Activated naive CD4-positive, alpha-beta T cell treated with anti-CD3 and anti-CD28 coated beads, Interleukin-2, amount 50 U/mL, for 24 hours (primary cell): ENCODE results near the gene BOK.

Source experiments
- H3K27ac Mint-ChIP-seq: one replicate; pipeline ENCODE4 v1.8.0; 2021; ENCODE audit warnings: mild to moderate bottlenecking, mixed read lengths
- H3K27me3 Mint-ChIP-seq: one replicate; pipeline ENCODE4 v1.8.0; 2021; ENCODE audit warnings: mixed read lengths
- H3K36me3 Mint-ChIP-seq: one replicate; pipeline ENCODE4 v1.8.0; 2021; ENCODE audit warnings: mixed read lengths
- H3K4me1 Mint-ChIP-seq: one replicate; pipeline ENCODE4 v1.8.0; 2021; ENCODE audit warnings: mixed read lengths
- H3K4me3 Mint-ChIP-seq: one replicate; pipeline ENCODE4 v1.8.0; 2021; ENCODE audit warnings: mild to moderate bottlenecking, mixed read lengths
- H3K9me3 Mint-ChIP-seq: one replicate; pipeline ENCODE4 v1.8.0; 2021; ENCODE audit warnings: mixed read lengths

Gene BOK

DNA sequence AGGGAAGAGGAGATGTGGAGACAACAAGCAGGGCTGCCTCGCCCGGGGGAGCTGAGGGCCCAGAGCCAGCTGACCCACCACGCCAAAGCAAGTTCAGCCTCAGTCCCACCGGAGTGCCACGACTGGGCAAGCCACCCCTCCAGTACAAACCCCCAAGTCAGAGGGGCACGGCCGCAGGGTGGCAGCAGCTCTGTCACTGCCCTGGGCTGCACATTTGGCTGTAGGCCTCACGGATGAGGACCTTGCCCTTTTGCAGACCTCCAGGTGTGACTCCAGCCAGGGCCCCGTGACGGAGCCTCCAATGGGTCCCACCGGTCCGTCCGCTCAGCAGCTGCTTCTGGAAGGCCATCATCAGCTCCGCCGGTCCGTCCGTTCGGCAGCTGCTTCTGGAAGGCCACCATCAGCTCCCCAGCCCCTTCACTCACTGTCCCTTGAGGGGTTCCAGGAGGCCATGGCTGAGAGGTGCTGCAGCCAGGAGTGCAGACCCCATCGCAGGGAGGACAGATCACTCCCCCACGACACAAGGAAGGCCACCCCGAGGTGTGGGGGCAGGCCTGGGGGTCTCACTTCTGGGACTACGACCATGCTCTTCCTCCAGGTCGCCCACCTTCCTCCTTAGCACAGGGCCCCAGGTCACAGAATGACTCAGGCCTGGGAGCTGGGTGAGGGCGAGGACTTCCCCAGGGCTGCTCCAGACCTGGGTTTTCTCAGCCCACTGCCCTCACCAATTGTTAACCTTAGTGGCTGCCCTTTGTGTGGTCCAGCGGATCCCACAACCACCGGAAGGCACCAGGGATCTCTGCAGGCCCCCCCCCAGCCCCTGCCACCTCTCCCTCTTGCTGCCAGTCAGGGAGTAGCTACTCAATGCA lies 25.6 kb upstream of the BOK start:
- Mint-ChIP-seq H3K4me1 (no peaks in the 10 kb centered on the region), H3K4me3 (no peak overlapping the region), H3K27me3 (no peaks in the 10 kb centered on the region), H3K9me3 (no peaks in the 10 kb centered on the region), H3K27ac (no peak overlapping the region), H3K36me3 (no peaks in the 10 kb centered on the region)

DNA sequence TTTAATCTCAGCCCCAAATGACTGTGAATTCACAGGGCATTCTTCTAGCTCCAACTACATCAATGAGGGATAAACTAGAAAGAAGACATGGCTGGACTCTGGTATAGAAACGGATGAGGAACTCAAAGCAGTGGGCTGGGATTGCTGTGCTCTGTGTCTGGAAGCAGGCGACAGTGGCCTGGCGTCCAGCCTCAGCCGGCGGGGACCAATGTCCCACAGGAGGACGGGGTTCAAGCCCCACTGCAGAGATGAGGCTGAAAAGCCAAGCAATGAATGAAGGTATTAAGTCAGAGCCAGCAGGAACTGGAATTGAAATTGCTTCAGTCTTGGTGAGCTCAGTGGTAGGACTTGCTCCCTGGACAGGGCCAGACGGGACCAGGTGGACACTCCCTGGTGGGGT lies 24.3 kb upstream of the BOK start:
- Mint-ChIP-seq H3K4me3 (no peak overlapping the region), H3K36me3 (no peaks in the 10 kb centered on the region), H3K27ac (no peak overlapping the region)

GRCh38 chr2:241534701-241535375 lies 23.7 kb upstream of the BOK start:
- no peak overlapping the region for H3K4me3 Mint-ChIP-seq
- H3K27ac Mint-ChIP-seq: no peak overlapping the region
- peaks cover 4% of the 10 kb centered on the region for H3K27me3 Mint-ChIP-seq
- H3K36me3 Mint-ChIP-seq: no peaks in the 10 kb centered on the region
- H3K9me3 Mint-ChIP-seq: no peaks in the 10 kb centered on the region
- no peaks in the 10 kb centered on the region for H3K4me1 Mint-ChIP-seq

More for the DNA sequence above, 24.3 kb upstream of the BOK start:
- Mint-ChIP-seq H3K4me1 (no peaks in the 10 kb centered on the region), H3K27me3 (peaks cover 4% of the 10 kb centered on the region), H3K9me3 (no peaks in the 10 kb centered on the region)

DNA sequence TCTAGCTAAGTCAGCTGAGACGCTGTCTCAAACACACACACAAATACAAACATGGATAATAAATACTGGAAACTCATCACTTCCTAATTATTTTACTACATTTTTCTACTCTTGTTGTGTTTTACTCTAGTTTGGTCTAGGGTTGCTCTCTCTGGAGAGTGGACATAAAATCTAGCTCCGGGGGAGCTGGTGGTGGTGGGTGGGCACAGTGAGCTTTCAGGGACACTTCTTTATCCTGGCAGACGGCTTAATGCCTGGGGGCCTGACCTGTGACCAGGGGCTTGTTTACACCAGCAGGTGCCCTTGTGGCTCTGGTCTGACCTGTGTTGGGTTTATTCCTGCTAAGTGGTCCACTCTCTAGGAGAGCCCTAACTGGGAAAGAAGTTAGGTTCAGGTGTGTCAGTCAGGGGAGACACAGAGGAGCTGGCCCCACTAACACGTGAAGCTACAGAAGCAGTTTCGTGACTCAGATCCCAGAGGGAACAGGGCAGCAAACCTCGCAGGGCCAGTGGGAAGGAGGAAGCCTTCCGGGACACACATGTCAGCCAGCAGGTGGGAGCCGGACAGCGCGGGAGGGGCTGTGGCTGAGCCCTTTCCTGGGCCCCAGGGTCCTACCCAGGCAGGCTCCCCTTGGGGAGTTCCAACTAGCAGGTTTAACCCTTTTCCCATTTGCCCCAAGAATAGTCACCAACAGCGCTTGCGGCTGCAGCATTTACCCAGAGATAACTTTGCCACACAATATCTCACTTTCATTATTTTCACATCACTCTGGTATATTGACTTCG lies 22.5 kb upstream of the BOK start:
- Mint-ChIP-seq H3K4me3 (no peak overlapping the region), H3K27ac (no peak overlapping the region), H3K36me3 (no peaks in the 10 kb centered on the region), H3K27me3 (peaks cover 7% of the 10 kb centered on the region), H3K4me1 (peaks cover 4% of the 10 kb centered on the region), H3K9me3 (no peaks in the 10 kb centered on the region)

DNA sequence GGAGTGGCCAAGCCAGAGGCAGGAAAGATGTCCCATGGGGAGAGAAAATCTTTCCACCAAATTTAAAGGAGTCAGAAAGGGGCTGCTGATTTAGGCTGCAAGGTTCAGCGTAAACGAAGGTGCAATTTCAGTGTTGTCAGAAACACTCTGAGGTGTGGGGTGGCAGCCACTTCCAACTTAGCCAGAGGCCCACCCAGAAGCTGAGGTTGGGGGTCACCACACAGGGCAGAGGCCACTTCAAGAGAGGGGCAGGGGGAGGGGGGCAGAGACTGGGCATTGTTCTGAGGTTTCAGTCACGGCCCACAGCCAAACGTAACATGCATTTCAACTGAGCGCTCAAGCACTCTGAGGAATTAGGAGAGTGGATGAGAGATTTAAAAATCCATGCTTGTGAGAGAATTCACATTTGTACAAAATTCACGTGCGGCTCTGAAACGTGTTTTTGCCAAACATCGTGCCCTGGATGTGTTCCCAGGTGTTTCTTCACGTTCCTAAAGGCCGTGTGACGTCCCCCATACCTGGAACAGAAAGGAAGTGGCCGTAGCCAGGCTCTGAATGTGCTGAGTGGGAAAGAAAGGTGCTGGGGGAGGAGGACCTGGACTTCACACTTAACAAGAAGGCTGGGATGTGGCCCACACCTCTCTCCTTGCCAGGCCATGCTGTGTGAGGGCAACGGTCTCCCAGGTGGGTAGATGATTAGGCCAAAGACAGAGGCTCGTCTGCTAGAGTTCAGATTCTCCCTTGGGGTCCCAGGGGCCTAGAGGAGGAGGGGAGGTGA lies 19.5 kb upstream of the BOK start:
- H3K27ac Mint-ChIP-seq: no peak overlapping the region
- H3K4me3 Mint-ChIP-seq: no peak overlapping the region
- H3K9me3 Mint-ChIP-seq: no peaks in the 10 kb centered on the region
- H3K27me3 Mint-ChIP-seq: peaks cover 14% of the 10 kb centered on the region
- no peaks in the 10 kb centered on the region for H3K36me3 Mint-ChIP-seq
- H3K4me1 Mint-ChIP-seq: peaks cover 4% of the 10 kb centered on the region

- no peaks in the 10 kb centered on the region for H3K36me3 Mint-ChIP-seq
- no peak overlapping the region for H3K27ac Mint-ChIP-seq
- peaks cover 14% of the 10 kb centered on the region for H3K27me3 Mint-ChIP-seq
- no peaks in the 10 kb centered on the region for H3K9me3 Mint-ChIP-seq
- no peak overlapping the region for H3K4me3 Mint-ChIP-seq
- peaks cover 4% of the 10 kb centered on the region for H3K4me1 Mint-ChIP-seq
These were observed 18.8 kb upstream of the BOK start for GRCh38 chr2:241539616-241540374.

- Mint-ChIP-seq H3K4me3 (peak overlapping the region; percentile 55), H3K36me3 (no peaks in the 10 kb centered on the region), H3K27me3 (peaks cover 14% of the 10 kb centered on the region), H3K4me1 (peaks cover 4% of the 10 kb centered on the region), H3K9me3 (no peaks in the 10 kb centered on the region), H3K27ac (no peak overlapping the region)
These were observed 18.2 kb upstream of the BOK start for GRCh38 chr2:241540401-241540770.

DNA sequence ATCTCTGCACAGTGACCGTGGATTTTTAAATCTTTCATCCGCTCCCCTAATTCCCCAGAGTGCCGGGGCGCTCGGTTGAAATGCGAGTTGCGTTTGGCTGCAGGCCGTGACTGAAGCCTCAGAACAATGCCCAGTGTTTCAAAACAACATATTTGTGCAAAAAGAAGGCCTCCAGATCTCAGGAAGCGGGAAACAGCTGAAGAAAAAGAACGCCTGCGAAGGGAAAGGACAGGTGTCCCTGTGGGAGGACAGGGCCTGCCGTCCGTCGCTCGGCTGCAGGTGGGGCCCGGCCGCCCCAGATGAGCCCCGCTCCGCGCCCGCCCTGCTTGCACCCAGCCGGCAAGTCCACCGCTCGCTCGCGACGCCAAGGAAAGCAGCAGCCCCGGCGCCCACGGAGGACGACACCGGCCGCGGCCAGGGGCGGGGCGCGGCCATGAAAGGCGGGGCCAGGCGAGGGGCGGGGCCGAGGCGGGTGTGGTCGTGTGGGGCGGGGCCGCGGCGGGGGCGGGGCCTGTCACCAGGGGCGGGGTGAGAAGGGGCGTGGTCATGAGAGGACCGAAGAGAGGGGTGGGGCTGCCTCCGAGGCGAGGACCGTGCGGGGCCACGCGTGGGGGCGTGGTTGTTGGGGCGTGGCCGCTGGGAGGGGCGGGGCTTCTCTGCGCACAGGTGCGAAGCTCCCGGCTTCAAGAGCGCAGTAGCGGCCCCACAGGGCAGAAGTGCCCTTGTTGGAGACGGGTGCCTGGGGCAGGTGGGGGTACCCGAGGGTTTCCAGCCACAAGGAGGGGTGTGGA lies 17.6 kb upstream of the BOK start:
- Mint-ChIP-seq H3K27me3 (peaks cover 14% of the 10 kb centered on the region), H3K4me1 (peaks cover 4% of the 10 kb centered on the region), H3K36me3 (no peaks in the 10 kb centered on the region), H3K4me3 (peak overlapping the region; percentile 55), H3K9me3 (no peaks in the 10 kb centered on the region), H3K27ac (no peak overlapping the region)

GRCh38 chr2:241541564-241542277 lies 16.8 kb upstream of the BOK start:
- Mint-ChIP-seq H3K4me1 (peaks cover 4% of the 10 kb centered on the region), H3K36me3 (no peaks in the 10 kb centered on the region), H3K27me3 (peaks cover 14% of the 10 kb centered on the region), H3K4me3 (no peak overlapping the region), H3K9me3 (no peaks in the 10 kb centered on the region), H3K27ac (no peak overlapping the region)

DNA sequence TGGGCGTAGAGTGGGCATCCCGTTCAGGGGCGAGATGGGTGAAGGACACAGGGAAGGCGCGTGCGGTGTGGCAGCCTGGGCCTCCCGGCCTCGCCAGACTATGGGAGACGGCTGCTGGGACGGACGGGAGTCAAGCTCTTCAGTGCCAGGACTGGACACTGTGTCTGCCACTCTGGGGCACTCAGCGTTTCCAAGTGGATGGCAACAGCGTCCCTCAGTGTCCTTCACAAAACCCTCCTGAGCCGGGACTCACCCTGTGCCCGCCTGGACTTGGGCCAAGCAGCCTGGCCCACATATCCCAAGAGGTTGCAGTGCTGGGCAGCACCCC lies 16.3 kb upstream of the BOK start:
- no peak overlapping the region for H3K4me3 Mint-ChIP-seq
- H3K27ac Mint-ChIP-seq: no peak overlapping the region
- peaks cover 4% of the 10 kb centered on the region for H3K4me1 Mint-ChIP-seq
- H3K9me3 Mint-ChIP-seq: no peaks in the 10 kb centered on the region
- H3K27me3 Mint-ChIP-seq: peaks cover 17% of the 10 kb centered on the region
- H3K36me3 Mint-ChIP-seq: no peaks in the 10 kb centered on the region

- peaks cover 4% of the 10 kb centered on the region for H3K4me1 Mint-ChIP-seq
- no peak overlapping the region for H3K27ac Mint-ChIP-seq
- H3K4me3 Mint-ChIP-seq: no peak overlapping the region
- no peaks in the 10 kb centered on the region for H3K36me3 Mint-ChIP-seq
- no peaks in the 10 kb centered on the region for H3K9me3 Mint-ChIP-seq
- peaks cover 13% of the 10 kb centered on the region for H3K27me3 Mint-ChIP-seq
These were observed 13.4 kb upstream of the BOK start for GRCh38 chr2:241545106-241545505.

DNA sequence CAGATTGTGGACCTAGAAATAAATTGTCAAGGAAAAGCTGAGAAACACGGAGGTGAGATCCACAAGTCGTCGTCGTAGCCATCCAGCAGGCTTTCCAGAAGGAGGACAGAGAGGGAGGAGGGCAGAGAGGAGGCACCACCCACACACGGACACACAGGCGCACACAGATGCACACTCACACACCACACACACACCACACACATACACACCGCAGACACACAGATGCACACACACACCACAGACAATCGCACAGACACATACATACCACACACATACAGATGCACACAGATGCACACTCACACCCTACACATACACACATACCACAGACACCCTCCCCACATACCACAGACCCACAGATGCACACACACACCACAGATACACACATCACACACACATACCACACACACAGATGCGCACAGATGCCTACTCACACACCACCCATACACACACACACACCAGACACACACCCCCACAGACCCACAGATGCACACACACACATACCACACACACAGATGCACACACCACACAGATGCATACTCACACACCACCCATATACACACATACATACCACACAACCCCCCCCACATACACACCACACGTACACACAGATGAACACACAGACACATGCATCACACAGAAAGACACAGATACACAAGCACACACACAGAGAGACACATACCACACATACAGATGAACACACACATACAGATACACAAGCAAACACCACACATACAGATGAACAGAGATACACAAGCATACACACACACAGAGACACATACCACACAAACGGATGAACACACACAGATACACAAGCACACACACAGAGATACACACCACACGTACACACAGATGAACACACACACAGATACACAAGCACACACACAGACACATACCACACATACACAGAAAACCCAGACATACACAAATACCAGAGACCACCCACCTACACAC lies 12.7 kb upstream of the BOK start:
- Mint-ChIP-seq H3K4me1 (peaks cover under 1% of the 10 kb centered on the region), H3K27me3 (peaks cover 9% of the 10 kb centered on the region), H3K36me3 (no peaks in the 10 kb centered on the region), H3K9me3 (no peaks in the 10 kb centered on the region), H3K4me3 (no peak overlapping the region), H3K27ac (no peak overlapping the region)
